Activated CD4-positive, CD25-positive, alpha-beta regulatory T cell treated with anti-CD3 and anti-CD28 coated beads, Interleukin-2, amount 50 U/mL, for 72 hours (primary cell): ENCODE measurements around the gene SLC35E4.
"Not testable (repeated sequence)": the region's sequence is repeated elsewhere in the genome, so short reads cannot be mapped to it uniquely, and the experiment has no call there.

Experiments
- DNase-seq: peaks from one replicate; pipeline ENCODE4 v3.0.0; 2021

SLC35E4 gene

DNA sequence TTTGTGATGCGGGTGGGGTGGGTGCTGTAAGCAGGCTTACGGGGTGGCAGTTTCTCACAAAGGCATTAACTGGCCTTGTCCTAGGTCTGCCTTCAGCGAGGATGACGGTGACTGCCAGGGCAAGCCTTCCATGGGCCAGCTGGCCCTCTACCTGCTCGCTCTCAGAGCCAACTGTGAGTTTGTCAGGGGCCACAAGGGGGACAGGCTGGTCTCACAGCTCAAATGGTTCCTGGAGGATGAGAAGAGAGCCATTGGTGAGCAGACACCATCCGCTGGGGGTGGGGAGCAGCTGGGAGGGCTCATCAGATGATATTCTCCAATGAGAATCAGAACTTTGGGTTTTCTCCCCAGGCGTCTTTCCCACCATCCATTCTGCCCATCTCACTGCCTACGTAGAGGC lies 22.8 kb upstream of the SLC35E4 start:
- no peak for DNase-seq

DNA sequence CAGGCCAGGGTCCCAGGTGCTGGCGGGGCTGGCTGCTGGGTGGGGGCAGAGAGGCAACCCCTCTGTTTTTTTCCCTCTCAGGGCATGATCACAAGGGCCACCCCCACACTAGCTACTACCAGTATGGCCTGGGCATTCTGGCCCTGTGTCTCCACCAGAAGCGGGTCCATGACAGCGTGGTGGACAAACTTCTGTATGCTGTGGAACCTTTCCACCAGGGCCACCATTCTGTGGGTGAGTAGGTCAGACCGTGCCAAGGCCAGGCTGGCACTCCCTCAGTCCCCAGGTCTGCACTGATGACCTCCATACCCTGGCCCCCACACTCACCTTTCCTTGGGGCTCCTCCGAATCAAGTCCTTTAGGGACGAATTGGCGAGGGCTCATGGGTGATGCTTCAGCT lies 21.3 kb upstream of the SLC35E4 start:
- DNase-seq = no peak

DNA sequence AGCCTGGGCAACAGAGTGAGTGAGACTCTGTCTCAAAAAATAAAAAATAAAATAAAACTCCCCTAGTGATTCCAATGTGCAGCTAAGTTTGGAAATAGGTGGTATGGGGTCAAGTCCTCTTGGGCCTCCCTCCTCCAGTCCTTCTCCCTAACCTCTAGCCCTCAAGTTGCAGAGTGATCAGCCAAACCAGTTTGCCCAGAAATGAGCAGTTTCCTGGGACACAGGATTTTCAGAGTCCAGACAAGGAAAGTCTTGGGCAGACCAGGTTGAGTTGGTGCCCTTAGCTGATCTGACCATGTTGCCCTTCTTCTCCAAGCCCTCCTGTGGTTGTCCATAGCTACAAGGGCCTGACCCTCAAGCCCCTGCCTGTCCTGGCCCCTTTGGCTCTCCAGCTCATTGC lies 20.7 kb upstream of the SLC35E4 start:
- DNase-seq = no peak

DNA sequence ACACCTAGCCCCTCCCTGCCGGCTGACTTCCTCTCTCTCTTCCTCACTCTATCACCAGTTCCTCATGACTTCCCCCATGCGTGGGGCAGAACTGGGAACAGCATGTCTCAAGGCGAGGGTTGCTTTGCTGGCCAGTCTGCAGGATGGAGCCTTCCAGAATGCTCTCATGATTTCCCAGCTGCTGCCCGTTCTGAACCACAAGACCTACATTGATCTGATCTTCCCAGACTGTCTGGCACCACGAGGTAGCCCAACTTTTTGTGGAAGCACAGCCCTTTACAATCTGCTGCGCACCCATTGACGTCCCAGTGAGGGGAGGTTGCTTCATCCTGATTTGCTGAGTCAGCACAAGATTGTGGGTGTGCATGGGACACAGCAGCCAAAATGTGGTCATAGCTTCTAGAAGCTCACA lies 20.0 kb upstream of the SLC35E4 start:
- no peak for DNase-seq

GRCh38 chr22:30617819-30618218 lies 17.8 kb upstream of the SLC35E4 start:
- DNase-seq = no peak

DNA sequence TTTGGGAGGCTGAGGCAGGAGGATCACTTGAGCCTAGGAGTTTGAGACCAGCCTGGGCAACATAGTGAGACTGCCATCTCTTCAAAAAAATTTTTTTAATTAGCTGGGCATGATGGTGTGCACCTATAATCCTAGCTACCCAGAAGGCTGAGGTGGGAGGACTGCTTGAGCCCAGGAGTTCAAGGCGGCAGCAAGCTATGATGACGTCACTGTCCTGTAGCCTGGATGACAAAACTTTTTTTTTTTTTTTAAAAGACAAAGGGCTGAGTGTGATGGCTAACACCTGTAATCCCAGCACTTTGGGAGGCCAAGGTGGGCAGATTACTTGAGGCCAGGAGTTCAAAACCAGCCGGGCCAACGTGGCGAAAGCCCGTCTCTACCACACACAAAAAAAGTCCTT lies 15.7 kb upstream of the SLC35E4 start:
- not testable (repeated sequence) for DNase-seq

GRCh38 chr22:30626413-30626812 lies 9.2 kb upstream of the SLC35E4 start:
- DNase-seq = no peak

- DNase-seq = no peak
These were observed 8.1 kb upstream of the SLC35E4 start for GRCh38 chr22:30627471-30627870.

DNA sequence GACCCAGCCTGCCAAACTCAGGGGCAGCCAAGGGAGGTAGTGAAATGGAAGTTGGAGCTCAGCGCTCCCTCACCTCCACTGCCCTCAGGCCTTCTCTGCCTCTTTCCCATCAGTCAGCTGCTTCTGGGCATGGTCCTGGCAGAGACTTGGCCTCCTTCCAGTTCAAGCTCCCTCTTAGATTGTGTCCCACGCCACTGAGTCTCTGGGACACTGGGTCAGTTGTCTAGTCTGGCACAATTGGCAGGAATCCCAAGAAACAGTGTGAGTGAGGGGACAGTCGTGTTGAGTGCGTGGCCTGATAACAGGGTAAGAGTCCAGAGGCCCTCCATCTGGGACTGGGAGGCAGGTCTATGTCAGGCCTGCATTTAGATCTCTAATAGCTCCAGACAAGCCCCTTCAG lies 7.1 kb upstream of the SLC35E4 start:
- no peak for DNase-seq

DNA sequence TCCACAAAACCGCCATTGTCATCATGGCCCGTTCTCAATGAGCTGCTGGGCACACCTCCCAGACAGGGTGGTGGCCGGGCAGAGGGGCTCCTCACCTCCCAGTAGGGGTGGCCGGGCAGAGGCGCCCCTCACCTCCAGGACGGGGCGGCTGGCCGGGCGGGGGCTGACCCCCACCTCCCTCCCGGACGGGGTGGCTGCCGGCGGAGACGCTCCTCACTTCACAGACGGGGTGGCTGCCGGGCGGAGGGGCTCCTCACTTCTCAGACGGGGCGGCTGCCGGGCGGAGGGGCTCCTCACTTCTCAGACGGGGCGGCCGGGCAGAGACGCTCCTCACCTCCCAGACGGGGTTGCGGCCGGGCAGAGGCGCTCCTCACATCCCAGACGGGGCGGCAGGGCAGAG lies 4.1 kb upstream of the SLC35E4 start:
- DNase-seq = not testable (repeated sequence)

DNA sequence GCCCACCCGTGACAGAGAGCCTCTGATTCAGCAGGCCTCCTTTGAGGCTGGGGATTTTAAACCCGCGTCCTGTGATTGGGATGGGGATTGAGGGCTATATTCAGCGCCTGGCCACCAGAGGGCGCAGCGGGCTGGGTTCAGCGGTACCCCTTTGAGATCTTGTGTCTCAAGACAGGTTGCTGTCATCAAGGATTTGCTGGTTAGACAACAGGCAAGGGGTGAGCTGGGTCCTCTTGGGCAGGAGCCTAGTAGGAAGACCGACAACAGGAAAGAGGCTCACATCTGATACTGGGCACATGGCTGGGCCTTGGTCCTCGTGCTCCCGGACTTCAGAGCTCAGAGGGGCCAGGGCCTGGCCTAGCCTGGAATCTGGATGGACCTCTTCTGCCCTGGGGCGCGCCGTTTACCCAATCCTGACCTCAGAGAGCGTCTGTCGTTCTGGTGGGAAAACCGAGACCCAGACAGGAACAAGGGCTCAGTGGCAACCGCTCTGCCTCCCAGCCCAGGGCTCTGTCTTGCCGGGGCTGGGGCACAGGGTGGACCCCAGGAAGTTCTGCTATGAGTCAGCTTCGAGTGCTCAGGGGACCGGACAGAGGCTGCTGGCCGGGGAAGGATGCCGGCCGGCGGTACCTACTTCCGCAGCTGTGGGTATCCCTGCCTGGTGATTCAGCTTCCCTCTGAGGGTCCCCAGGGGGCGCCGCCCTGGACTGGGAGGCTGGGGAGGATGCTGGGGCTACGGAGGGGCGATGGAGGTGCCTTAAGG lies 929 bp upstream of the SLC35E4 start:
- DNase-seq = peak; percentile 92

DNA sequence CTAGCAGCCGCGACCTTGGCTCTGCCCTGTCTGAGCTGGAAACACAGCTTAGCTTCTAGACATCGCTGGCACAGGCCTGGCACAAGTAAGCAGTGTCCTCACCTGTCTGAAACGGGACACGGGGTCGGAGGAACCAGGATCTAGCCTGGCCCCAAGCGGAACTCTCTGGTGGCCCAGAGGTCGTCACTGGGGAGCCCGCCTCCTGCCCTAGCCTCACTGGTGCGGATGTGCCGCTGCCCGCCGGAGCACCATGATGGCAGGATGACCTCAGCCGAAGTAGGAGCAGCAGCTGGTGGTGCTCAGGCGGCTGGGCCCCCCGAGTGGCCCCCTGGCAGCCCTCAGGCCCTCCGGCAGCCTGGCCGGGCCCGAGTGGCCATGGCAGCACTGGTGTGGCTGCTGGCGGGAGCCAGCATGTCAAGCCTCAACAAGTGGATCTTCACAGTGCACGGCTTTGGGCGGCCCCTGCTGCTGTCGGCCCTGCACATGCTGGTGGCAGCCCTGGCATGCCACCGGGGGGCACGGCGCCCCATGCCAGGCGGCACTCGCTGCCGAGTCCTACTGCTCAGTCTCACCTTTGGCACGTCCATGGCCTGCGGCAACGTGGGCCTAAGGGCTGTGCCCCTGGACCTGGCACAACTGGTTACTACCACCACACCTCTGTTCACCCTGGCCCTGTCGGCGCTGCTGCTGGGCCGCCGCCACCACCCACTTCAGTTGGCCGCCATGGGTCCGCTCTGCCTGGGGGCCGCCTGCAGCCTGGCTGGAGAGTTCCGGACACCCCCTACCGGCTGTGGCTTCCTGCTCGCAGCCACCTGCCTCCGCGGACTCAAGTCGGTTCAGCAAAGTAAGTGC lies 871 bp downstream of the SLC35E4 start:
- peak; percentile 44 for DNase-seq

GRCh38 chr22:30637701-30638114 lies 2.1 kb downstream of the SLC35E4 start:
- no peak for DNase-seq

GRCh38 chr22:30640361-30640760 lies 4.8 kb downstream of the SLC35E4 start:
- DNase-seq = no peak

- DNase-seq = no peak
These were observed 5.4 kb downstream of the SLC35E4 start for GRCh38 chr22:30640839-30641430.

GRCh38 chr22:30643055-30643875 lies 7.7 kb downstream of the SLC35E4 start:
- DNase-seq = no peak

GRCh38 chr22:30646518-30647160 lies 11.1 kb downstream of the SLC35E4 start:
- no peak for DNase-seq

GRCh38 chr22:30647536-30647935 lies 12.0 kb downstream of the SLC35E4 start:
- no peak for DNase-seq

DNA sequence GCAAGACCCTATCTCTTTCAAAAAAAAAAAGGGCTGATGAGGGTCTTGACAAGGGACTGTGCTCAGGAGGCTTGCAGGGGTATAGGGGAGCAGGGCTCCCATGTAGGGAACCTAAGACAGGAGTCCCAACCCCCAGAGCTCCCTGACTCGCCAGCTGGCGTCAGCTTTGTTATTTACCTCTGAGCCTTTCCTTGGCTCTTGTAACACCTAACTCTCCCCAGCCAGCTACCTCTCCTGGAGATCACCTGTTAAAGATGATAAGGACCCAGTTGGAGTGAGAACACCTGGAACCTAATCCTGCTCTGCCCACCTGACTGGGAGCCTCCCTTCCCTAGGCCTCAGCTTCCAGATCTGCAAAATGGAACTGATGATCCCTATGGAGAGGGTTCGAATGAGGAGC lies 13.2 kb downstream of the SLC35E4 start:
- DNase-seq = no peak

- DNase-seq = peak; percentile 73
These were observed 13.9 kb downstream of the SLC35E4 start for GRCh38 chr22:30649430-30650007.

- DNase-seq = no peak
These were observed 15.0 kb downstream of the SLC35E4 start for GRCh38 chr22:30650508-30651116.

DNA sequence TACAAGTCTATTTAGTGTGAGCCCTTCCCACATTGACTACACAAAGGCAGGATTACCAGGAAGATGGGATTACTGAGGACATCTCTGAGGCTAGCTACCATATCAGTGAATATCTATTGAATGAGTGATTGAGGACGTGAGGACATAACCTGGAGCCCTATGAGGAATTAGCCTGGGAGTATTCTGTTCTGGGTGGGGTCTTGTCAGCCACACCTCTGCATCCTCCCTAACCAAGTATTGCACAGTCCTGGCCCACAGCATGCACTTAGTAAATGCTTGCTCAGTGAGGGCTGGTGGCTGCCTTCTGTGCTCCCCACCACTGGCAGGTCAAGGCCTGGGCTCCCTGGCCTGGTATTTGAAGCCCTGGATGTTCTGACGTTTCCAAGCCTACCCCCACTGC lies 17.3 kb downstream of the SLC35E4 start:
- DNase-seq = no peak
